Peyer's patch (tissue), 4 donors: ENCODE measurements around the gene ORAI3. TPM values are rescaled to one million over a fixed set of nuclear protein-coding genes. Genes with fewer than 3 reads are reported as not detected.

Experiments used
- DNase-seq, 3 donors: peaks; one replicate each; pipeline ENCODE4 v3.0.0-alpha.2; 2017 to 2019
- H3K27ac ChIP-seq, 4 donors: fragments of 200-600 bp; sonication (generic); one replicate each; pipeline ENCODE4 v1.5.1; 2016 to 2019
- H3K27me3 ChIP-seq, 2 donors: fragments of 200-600 bp; sonication (generic); one replicate each; pipeline ENCODE4 v1.5.1; 2019
- H3K36me3 ChIP-seq, 3 donors: fragments of 200-600 bp; sonication (generic); one replicate each; pipeline ENCODE4 v1.5.1; 2016 to 2019
- H3K4me1 ChIP-seq, 4 donors: fragments of 200-600 bp; sonication (generic); one replicate each; pipeline ENCODE4 v1.5.1; 2016 to 2019
- H3K4me3 ChIP-seq, 4 donors: fragments of 200-600 bp; sonication (generic); 1 replicate in 3 of 4; 2 replicates in 1 of 4; pipeline ENCODE4 v1.5.1; 2016 to 2019; ENCODE audit warnings: mild to moderate bottlenecking in 1 of 4
- H3K9me3 ChIP-seq, 4 donors: fragments of 200-600 bp; sonication (generic); one replicate each; pipeline ENCODE4 v1.5.1; 2016 to 2019; ENCODE audit warnings: mild to moderate bottlenecking in 1 of 4
- POLR2A ChIP-seq, 2 donors: fragments of 450-650 bp; IDR thresholded peaks; one replicate each; pipeline ENCODE4 v1.5.1; 2017; ENCODE audit warnings: antibody characterized with exemption in 2 of 2, mild to moderate bottlenecking in 2 of 2, moderate library complexity in 2 of 2
- total RNA-seq, 4 donors: library from RNA; depleted of rRNA; stranded (reverse); fragments of >200 nt; gene quantifications; one replicate each; pipeline ENCODE4 v1.1.0, GENCODE V29; 2016
- TF ChIP-seq, protein P1 (sequence below), 6 experiments: fragments of 450-650 bp in 4 of 6; fragments of 200-600 bp in 2 of 6; sonication (generic) in 1 of 6; IDR thresholded peaks; one replicate each; pipeline ENCODE4 v1.5.1; 2017 to 2019; ENCODE audit warnings: antibody characterized with exemption in 6 of 6, mild to moderate bottlenecking in 3 of 6, moderate library complexity in 1 of 6

The ORAI3 gene
- total RNA-seq, 4 donors from 2014 or later, result 10.7 to 25.0 (median 20.3) TPM

DNA sequence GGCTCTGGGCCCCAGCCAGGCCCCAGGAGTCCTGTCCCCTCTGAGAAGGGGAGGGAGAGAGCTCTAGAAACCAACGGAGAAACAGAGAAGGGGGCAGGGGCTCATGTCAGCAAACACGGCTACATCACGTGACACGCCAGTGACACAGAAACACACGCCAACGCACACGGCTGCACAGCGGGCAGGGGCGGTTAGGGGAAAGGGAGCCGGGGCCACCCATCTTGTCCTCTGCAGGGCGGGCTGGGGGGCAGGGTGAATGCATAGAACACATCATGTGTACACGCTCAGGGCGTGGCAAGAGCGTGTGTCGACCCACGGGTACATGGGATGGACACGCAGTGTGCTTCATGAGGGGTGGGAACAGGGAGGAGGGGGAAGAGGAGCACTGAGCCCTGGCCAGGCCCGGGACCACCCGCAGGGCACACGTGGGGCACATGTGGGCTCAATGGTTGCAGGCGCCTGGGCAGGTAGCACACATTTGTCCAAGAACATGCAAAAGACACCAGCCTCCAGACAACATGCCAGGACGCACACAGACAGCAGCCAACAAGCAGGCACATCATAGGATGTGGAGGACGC lies 40.7 kb downstream of the ORAI3 start:
- Histone ChIP-seq H3K4me1 (peaks cover 0 to 12% (median 3%) of the 10 kb centered on the region in 4 donors), H3K9me3 (no peaks in the 10 kb centered on the region), H3K4me3 (no peak overlapping the region), H3K27ac (no peak overlapping the region), H3K36me3 (peaks cover 0 to 2% (median 0%) of the 10 kb centered on the region in 3 donors), H3K27me3 (no peaks in the 10 kb centered on the region)
- no peak for DNase-seq
- TF ChIP-seq, protein P1, sequence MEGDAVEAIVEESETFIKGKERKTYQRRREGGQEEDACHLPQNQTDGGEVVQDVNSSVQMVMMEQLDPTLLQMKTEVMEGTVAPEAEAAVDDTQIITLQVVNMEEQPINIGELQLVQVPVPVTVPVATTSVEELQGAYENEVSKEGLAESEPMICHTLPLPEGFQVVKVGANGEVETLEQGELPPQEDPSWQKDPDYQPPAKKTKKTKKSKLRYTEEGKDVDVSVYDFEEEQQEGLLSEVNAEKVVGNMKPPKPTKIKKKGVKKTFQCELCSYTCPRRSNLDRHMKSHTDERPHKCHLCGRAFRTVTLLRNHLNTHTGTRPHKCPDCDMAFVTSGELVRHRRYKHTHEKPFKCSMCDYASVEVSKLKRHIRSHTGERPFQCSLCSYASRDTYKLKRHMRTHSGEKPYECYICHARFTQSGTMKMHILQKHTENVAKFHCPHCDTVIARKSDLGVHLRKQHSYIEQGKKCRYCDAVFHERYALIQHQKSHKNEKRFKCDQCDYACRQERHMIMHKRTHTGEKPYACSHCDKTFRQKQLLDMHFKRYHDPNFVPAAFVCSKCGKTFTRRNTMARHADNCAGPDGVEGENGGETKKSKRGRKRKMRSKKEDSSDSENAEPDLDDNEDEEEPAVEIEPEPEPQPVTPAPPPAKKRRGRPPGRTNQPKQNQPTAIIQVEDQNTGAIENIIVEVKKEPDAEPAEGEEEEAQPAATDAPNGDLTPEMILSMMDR (IDR thresholded peaks at IDR 0.05), result no peak
- TF ChIP-seq POLR2A (IDR thresholded peaks at IDR 0.05), result no peak

DNA sequence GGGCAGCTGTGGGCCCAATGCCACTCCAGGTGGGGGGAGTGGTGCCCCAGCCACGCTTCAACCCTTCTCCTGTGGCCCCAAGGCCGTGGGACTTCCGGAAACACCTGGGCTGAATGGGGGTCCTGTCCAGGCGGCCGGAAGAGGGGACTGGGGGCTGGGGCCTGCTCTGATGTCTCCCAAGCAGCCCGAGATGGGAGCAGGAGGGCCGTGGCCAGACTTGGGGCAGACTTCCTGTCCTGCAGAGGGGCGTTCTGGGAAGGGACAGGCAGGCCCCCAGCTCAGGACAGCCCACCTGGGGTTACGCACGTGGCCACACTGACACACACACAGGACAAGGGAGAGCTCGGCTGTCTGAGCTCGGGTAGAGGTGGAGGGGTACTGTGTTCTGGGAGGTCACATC lies 41.2 kb downstream of the ORAI3 start:
- DNase-seq, result no peak
- peaks cover 0 to 12% (median under 1%) of the 10 kb centered on the region in 4 donors for H3K4me1 ChIP-seq
- no peak for TF ChIP-seq POLR2A (IDR thresholded peaks at IDR 0.05)
- TF ChIP-seq, protein P1 (IDR thresholded peaks at IDR 0.05), result no peak
- no peaks in the 10 kb centered on the region for H3K27me3 ChIP-seq
- H3K4me3 ChIP-seq, result no peak overlapping the region
- no peaks in the 10 kb centered on the region for H3K9me3 ChIP-seq
- H3K27ac ChIP-seq, result no peak overlapping the region
- no peaks in the 10 kb centered on the region for H3K36me3 ChIP-seq

DNA sequence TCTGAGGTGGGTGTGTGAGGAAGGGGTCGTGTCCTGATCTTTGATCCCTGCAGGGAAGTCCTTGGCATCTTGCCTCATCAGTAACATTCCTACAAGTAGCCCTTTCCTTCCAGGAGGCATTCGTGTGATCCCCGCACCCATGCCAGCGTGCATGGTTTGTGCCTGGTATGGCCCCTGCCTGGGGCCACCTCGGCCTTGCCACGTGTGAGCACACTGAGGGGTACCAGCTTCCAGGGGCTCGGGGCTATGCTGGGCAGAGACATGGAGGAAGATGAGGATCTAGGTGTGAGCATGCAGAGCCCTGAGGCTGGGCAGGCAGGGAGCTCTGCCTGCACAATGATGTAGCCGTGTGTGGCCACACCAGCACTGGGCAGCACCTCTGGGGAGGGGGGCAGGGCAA lies 42.2 kb downstream of the ORAI3 start:
- no peaks in the 10 kb centered on the region for H3K9me3 ChIP-seq
- no peaks in the 10 kb centered on the region for H3K27me3 ChIP-seq
- no peak overlapping the region for H3K27ac ChIP-seq
- no peak overlapping the region for H3K4me3 ChIP-seq
- peaks cover 0 to 3% (median 0%) of the 10 kb centered on the region in 4 donors for H3K4me1 ChIP-seq
- no peak for DNase-seq
- no peaks in the 10 kb centered on the region for H3K36me3 ChIP-seq
- no peak for TF ChIP-seq POLR2A (IDR thresholded peaks at IDR 0.05)
- TF ChIP-seq, protein P1 (IDR thresholded peaks at IDR 0.05), result no peak

DNA sequence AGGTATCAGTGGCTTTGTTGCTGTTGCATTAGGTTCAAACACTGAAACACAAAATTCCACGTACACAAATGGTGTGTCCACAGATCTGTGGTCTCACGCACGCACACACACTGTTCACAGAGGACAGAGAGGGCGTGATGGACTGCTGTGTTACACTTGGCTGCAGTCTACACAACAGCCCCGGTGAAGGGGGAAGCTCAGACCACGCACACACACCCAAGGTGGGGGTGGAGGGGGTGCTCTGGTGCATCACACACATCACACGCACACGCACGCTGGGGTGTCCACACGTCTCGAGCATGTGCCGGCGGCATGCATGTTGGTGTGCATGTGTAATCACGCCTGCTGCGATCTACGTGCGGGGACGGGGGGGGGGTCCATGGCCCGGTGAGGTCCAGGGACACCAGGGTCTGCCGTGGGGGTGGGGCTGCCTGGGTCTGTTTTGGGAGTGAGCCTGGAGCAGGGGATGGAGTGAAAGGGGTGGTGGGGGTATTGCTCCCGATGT lies 43.5 kb downstream of the ORAI3 start:
- Histone ChIP-seq H3K27ac (no peak overlapping the region), H3K27me3 (no peaks in the 10 kb centered on the region), H3K4me1 (peaks cover 0 to 9% (median 4%) of the 10 kb centered on the region in 4 donors), H3K4me3 (no peak overlapping the region), H3K9me3 (no peaks in the 10 kb centered on the region), H3K36me3 (no peaks in the 10 kb centered on the region)
- TF ChIP-seq, protein P1 (IDR thresholded peaks at IDR 0.05), result no peak
- no peak for TF ChIP-seq POLR2A (IDR thresholded peaks at IDR 0.05)
- DNase-seq, result no peak

DNA sequence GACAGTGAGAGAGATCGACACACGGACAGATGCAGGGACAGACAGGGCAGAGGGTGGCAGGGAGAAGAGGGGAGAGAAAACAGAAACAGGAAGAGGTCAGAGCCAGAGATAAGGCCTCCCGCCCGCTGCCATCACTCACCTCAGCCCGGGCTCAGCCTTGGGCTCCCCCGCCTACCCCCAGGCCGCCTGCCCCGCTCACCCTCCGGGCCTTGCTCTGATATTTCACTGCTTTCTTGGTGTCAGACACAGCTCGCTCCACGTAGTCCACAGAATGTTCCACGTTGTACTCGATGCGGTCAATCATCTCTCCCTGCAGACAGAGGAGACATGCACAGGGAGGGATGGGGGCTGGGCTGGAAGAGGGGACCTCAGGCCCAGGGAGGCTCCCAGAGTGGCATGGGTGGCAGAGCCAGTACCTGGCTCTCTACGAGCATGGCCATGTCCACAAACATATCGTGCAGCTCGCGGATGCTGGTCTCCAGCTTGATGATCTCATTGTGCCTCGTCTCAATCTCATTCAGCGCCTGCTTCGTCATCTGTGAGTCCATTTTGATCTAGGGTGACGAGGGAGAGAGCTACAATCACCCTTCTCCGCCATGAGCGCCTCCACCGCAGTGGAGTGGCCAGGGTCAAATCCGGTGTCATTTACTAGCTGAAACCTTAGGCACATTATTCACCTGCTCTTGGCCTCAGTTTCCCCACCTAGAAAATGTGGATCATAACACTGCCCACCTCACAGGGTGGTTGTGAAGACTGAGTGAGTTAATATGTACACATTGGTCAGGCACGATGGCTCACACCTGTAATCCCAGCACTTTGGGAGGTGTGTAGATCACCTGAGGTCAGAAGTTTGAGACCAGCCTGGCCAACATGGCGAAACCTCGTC lies 44.3 kb downstream of the ORAI3 start:
- Histone ChIP-seq H3K36me3 (no peaks in the 10 kb centered on the region), H3K9me3 (no peaks in the 10 kb centered on the region), H3K4me3 (no peak overlapping the region), H3K27me3 (no peaks in the 10 kb centered on the region), H3K4me1 (peaks cover 0 to 15% (median 7%) of the 10 kb centered on the region in 4 donors), H3K27ac (no peak overlapping the region)
- no peak for DNase-seq
- TF ChIP-seq, protein P1 (IDR thresholded peaks at IDR 0.05), result no peak
- TF ChIP-seq POLR2A (IDR thresholded peaks at IDR 0.05), result no peak
